Measurements from ENCODE around the gene CNTNAP1.

Gene CNTNAP1

DNA sequence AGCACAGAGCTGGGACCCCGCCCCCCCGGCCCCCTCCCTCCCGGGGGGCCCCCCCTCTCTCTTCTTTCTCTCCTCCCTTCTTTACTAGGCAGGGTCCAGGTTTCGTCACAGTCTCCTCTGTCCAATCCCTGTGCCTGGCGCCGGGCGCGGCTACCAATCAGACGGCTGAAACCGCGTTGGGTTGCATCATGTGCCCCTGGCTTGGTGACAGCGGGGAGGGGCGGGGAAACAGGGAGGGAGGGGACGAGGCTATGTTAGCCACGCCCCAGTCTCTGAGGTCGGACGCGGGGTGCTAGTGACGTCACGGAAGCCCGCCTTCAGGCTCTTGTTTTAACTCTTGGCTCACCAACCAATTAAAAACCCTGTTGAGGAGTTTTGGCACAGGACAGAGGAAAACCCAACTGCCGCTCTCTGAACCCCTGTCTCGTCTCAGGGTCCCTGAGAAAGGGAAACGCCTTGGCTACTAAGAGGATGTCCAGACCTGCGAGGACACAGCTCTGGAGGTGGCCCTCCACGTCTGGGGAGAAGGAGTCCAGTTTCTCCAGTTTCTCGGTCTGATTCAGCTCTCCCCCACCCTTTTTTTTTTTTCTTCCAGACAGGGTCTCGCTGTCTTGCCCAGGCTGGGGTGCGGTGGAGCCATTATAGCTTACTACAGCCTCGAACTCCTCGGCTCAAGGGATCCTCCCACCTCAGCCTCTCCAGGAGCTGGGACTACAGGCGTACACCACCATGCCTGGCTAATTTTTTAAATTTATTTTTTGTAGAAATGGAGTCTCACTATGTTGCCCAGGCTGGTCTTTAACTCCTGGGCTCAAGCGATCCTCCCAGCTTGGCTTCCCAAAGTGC lies 5.1 kb upstream of the CNTNAP1 start:
- Mint-ChIP-seq H3K27me3 (ENCODE audit: low read depth) (no peaks in the 10 kb centered on the region), H3K36me3 (ENCODE audit: low read depth) (no peaks in the 10 kb centered on the region), H3K4me1 (peaks cover 41% of the 10 kb centered on the region), H3K9me3 (no peaks in the 10 kb centered on the region), H3K4me3 (peak overlapping the region; percentile 92 to 94 (median 93)), H3K27ac (peak overlapping the region; percentile 92 to 99 (median 99))
- TF ChIP-seq, protein P1, sequence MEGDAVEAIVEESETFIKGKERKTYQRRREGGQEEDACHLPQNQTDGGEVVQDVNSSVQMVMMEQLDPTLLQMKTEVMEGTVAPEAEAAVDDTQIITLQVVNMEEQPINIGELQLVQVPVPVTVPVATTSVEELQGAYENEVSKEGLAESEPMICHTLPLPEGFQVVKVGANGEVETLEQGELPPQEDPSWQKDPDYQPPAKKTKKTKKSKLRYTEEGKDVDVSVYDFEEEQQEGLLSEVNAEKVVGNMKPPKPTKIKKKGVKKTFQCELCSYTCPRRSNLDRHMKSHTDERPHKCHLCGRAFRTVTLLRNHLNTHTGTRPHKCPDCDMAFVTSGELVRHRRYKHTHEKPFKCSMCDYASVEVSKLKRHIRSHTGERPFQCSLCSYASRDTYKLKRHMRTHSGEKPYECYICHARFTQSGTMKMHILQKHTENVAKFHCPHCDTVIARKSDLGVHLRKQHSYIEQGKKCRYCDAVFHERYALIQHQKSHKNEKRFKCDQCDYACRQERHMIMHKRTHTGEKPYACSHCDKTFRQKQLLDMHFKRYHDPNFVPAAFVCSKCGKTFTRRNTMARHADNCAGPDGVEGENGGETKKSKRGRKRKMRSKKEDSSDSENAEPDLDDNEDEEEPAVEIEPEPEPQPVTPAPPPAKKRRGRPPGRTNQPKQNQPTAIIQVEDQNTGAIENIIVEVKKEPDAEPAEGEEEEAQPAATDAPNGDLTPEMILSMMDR (IDR thresholded peaks at IDR 0.05; ENCODE audit: unreplicated experiment in 3 of 3) = no peak

DNA sequence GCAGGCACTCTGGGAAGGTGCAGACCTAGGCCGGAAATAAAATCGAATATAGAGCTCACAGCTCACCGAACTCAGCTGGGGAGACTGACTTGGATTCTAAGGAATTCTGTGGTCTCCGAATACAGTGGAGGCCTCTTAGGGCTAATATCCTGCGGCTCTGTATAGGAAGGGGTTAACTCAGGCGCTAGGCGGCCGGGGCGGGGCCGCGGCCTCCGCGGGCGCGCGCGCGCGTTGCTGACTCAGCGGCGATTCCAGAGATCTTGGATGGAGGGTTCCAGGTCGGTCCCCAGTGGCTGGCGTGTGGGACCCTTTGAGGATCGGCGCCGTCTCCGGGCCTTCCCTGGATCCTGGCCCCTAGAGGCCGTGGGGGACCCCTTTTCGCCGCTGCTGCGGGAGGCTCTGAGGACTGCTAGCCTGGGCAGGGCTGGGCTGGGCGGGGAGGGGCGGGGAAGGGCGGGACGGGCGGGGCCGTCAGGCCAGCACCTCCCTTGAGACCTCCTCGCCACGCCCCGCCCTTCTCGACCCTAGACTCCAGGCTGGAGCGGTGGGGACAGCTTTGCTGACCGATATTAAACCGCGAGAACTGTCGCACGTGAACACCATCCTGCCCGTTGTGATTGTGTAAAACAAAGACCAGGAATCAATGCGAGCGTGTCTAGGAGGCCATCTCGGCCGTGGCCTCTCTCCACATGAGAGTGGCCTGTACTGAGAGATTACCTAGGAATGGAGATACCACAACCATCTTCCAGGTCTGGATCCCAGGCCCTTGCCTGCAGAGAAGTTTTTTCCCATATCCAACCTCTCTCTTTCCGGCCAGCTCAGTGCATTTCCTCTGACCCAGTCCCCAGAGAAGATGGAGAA lies 4.2 kb upstream of the CNTNAP1 start:
- TF ChIP-seq, protein P1 (IDR thresholded peaks at IDR 0.05; ENCODE audit: unreplicated experiment in 3 of 3) = no peak
- Mint-ChIP-seq H3K27ac (peak overlapping the region; percentile 99), H3K27me3 (ENCODE audit: low read depth) (no peaks in the 10 kb centered on the region), H3K36me3 (ENCODE audit: low read depth) (no peaks in the 10 kb centered on the region), H3K9me3 (no peaks in the 10 kb centered on the region), H3K4me1 (peaks cover 46% of the 10 kb centered on the region), H3K4me3 (peak overlapping the region; percentile 92 to 94 (median 93))

DNA sequence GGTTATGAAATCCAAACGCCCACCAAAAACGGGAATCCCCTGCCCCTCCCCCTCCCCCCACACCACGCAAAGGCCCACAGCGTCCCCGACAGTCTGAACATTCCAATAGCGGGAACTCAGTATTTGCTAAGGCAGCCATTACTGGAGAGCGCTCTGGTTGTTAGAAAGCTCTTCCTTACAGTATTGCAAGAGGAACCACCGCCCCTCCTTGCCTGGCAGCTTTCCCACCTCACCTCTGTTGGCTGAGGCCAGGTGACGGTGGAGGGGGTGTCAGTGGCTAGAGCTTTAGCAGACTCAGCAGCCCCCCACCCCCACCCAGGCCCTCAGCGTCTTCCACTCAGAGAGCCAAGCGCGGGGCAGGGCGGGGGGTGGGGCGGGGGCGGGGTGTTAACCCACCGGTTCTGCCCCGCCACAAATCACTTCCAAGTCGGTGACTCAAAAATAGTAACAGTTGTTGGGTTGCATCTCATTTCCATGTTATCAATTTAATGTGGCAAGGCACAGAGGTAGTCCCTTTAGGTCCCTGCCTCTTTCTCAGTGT lies 3.3 kb upstream of the CNTNAP1 start:
- H3K27me3 Mint-ChIP-seq (ENCODE audit: low read depth) = no peaks in the 10 kb centered on the region
- peak overlapping the region; percentile 90 to 94 (median 92) for H3K4me3 Mint-ChIP-seq
- H3K27ac Mint-ChIP-seq = peak overlapping the region; percentile 99
- H3K4me1 Mint-ChIP-seq = peaks cover 50% of the 10 kb centered on the region
- H3K9me3 Mint-ChIP-seq = no peaks in the 10 kb centered on the region
- TF ChIP-seq, protein P1 (IDR thresholded peaks at IDR 0.05; ENCODE audit: unreplicated experiment in 3 of 3) = no peak
- H3K36me3 Mint-ChIP-seq (ENCODE audit: low read depth) = no peaks in the 10 kb centered on the region

DNA sequence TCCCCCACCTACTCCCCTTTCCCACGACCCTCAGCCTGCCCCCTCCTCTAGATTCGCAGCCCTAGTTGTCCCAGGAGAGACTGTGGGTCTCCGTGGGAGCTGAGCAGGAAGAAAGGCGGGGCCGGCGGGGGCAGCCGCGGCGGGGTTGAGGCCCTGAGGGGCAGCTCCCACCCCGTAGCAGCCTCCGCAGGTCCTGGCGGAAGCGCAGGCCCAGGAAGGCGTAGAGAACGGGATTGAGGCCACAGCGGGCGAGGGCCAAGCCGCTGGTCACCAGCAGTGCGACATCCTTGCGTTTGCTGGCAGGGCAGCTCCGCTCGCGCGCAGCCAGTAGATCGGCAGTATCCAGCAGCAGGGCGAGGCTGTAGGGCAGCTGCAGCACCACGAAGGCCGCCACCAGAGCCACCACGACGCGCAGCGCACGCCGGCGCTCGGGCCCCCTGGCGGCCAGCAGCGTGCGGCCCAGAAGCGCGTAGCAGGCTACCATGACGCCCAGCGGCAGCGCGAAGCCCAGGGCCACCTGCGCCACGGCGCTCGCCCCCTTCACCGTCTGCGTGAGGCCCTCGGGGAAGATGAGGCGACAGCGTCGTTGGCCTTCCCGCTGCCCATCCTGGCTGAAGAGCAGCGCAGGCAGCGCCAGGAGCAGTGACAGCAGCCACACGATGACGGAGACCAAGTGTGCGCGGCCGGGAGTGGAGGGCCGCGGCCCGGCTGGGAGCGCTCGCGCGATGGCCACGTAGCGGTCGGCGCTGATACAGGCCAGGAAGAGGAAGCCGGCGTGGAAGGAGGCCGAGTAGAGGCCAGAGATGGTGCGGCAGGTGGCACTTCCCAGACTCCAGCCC lies 2.6 kb upstream of the CNTNAP1 start:
- Mint-ChIP-seq H3K9me3 (no peaks in the 10 kb centered on the region), H3K36me3 (ENCODE audit: low read depth) (peaks cover 4% of the 10 kb centered on the region), H3K27ac (peak overlapping the region; percentile 99), H3K4me1 (peaks cover 43% of the 10 kb centered on the region), H3K27me3 (ENCODE audit: low read depth) (peaks cover 3% of the 10 kb centered on the region), H3K4me3 (peak overlapping the region; percentile 90 to 94 (median 92))
- TF ChIP-seq, protein P1 (IDR thresholded peaks at IDR 0.05; ENCODE audit: unreplicated experiment in 3 of 3) = peak; percentile 81 to 96 (median 84)

DNA sequence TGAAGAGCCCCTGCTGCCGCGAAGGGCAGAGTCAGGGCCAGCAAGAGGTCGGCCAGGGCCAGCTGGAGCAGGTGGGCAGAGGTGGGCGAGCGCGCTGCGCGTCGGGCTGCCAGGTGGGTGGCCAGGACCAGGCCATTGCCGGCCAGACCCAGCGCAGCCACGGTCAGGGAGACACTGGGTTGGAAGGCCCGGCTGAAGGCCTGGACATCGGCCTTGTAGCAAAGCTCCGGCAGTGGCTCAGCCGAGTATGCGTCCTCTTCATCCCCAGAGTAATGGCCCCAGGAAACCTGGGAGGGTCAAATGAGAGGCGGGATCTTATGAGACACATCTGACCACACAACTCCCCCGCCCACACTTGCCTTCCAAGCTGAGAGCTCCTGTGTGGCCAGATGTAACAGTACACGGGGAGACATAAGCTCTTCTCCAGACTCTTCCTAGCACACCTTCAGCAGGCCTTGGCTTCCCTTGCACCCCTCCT lies 2.0 kb upstream of the CNTNAP1 start:
- Mint-ChIP-seq H3K4me1 (peaks cover 40% of the 10 kb centered on the region), H3K36me3 (ENCODE audit: low read depth) (peaks cover 9% of the 10 kb centered on the region), H3K4me3 (peak overlapping the region; percentile 76 to 94 (median 85)), H3K27me3 (ENCODE audit: low read depth) (peaks cover 3% of the 10 kb centered on the region), H3K9me3 (no peaks in the 10 kb centered on the region), H3K27ac (peak overlapping the region; percentile 89 to 99 (median 99))
- TF ChIP-seq, protein P1 (IDR thresholded peaks at IDR 0.05; ENCODE audit: unreplicated experiment in 3 of 3) = no peak

All from nephron (organoid).